HEK293T (cell line): ENCODE measurements around the gene YPEL2.

Source experiments
- CTCF ChIA-PET: fragments of 350-600 bp; formaldehyde crosslinking; extraction: SDS; loops from one replicate; lab custom pipeline; 2021; ENCODE audit warnings: antibody characterized with exemption, inconsistent platforms; lab: Yijun Ruan, JAX
- POLR2A ChIA-PET: fragments of 350-600 bp; formaldehyde crosslinking; extraction: SDS; loops from one replicate; lab custom pipeline; 2020; ENCODE audit warnings: antibody characterized with exemption, inconsistent platforms; lab: Yijun Ruan, JAX
- DNase-seq: peaks from one replicate; pipeline ENCODE4 v3.0.0; 2012; ENCODE audit warnings: mixed read lengths; ENCODE audit errors: extremely low spot score
- ARNT ChIP-seq: fragments of 450-650 bp; IDR thresholded peaks from 2 replicates; pipeline ENCODE4 v1.6.1; 2017; ENCODE audit warnings: mild to moderate bottlenecking
- BHLHE40 ChIP-seq: fragments of 450-650 bp; IDR thresholded peaks from 2 replicates; pipeline ENCODE4 v1.6.1; 2016; ENCODE audit warnings: mild to moderate bottlenecking, moderate library complexity, borderline replicate concordance
- CTBP1 ChIP-seq: fragments of 450-650 bp; IDR thresholded peaks from 2 replicates; pipeline ENCODE4 v1.6.1; 2016; ENCODE audit warnings: borderline replicate concordance
- ELF4 ChIP-seq: fragments of 450-650 bp; IDR thresholded peaks from 2 replicates; pipeline ENCODE4 v1.6.1; 2017; ENCODE audit warnings: antibody characterized with exemption
- FOXA1 ChIP-seq: fragments of 450-650 bp; IDR thresholded peaks from 2 replicates; pipeline ENCODE4 v1.6.1; 2016; ENCODE audit warnings: mild to moderate bottlenecking
- FOXK2 ChIP-seq: fragments of 450-650 bp; IDR thresholded peaks from 2 replicates; pipeline ENCODE4 v1.6.1; 2016; ENCODE audit warnings: mild to moderate bottlenecking
- FOXM1 ChIP-seq: fragments of 450-650 bp; IDR thresholded peaks from 2 replicates; pipeline ENCODE4 v1.6.1; 2017; ENCODE audit warnings: mild to moderate bottlenecking, borderline replicate concordance
- HDGF ChIP-seq: fragments of 450-650 bp; IDR thresholded peaks from 2 replicates; pipeline ENCODE4 v1.6.1; 2017; ENCODE audit warnings: antibody characterized with exemption, borderline replicate concordance
- L3MBTL2 ChIP-seq: fragments of 450-650 bp; conservative IDR thresholded peaks from 2 replicates; pipeline ENCODE4 v1.6.1; 2016; ENCODE audit warnings: mild to moderate bottlenecking
- LEF1 ChIP-seq: fragments of 450-650 bp; IDR thresholded peaks from 2 replicates; pipeline ENCODE4 v1.6.1; 2017; ENCODE audit warnings: mild to moderate bottlenecking, borderline replicate concordance
- NFRKB ChIP-seq: fragments of 450-650 bp; IDR thresholded peaks from 2 replicates; pipeline ENCODE4 v1.6.1; 2016; ENCODE audit warnings: mild to moderate bottlenecking, moderate library complexity
- PKNOX1 ChIP-seq: fragments of 450-650 bp; IDR thresholded peaks from 2 replicates; pipeline ENCODE4 v1.6.1; 2016
- SP1 ChIP-seq: fragments of 450-650 bp; IDR thresholded peaks from 2 replicates; pipeline ENCODE4 v1.6.1; 2017
- SUZ12 ChIP-seq: fragments of 450-650 bp; IDR thresholded peaks from 2 replicates; pipeline ENCODE4 v1.6.1; 2016; ENCODE audit warnings: mild to moderate bottlenecking
- TARDBP ChIP-seq: fragments of 450-650 bp; IDR thresholded peaks from 2 replicates; pipeline ENCODE4 v1.6.1; 2016
- ZNF384 ChIP-seq: fragments of 450-650 bp; IDR thresholded peaks from 2 replicates; pipeline ENCODE4 v1.6.1; 2016

YPEL2 gene

GRCh38 chr17:59292174-59292523 lies 39.3 kb upstream of the YPEL2 start:
- CTCF ChIA-PET = no interaction called here
- DNase-seq = no peak
- TF ChIP-seq TARDBP (no peak), PKNOX1 (no peak), L3MBTL2 (no peak), ELF4 (no peak), SUZ12 (no peak), NFRKB (no peak), BHLHE40 (no peak), ARNT (no peak), LEF1 (no peak), ZNF384 (no peak), FOXA1 (no peak), CTBP1 (no peak), SP1 (no peak), HDGF (no peak), FOXK2 (no peak)
- POLR2A ChIA-PET = no interaction called here

- DNase-seq = no peak
- TF ChIP-seq PKNOX1 (no peak), LEF1 (no peak), ELF4 (no peak), TARDBP (no peak), FOXK2 (no peak), BHLHE40 (no peak), ZNF384 (no peak), ARNT (no peak), FOXA1 (no peak), L3MBTL2 (no peak), FOXM1 (no peak), SP1 (no peak), SUZ12 (no peak), CTBP1 (no peak)
- ChIA-PET POLR2A (no interaction called here), CTCF (no interaction called here)
Measured at GRCh38 chr17:59296190-59296589, 35.3 kb upstream of the YPEL2 start.

GRCh38 chr17:59298521-59298920 lies 32.9 kb upstream of the YPEL2 start:
- TF ChIP-seq ARNT (no peak), HDGF (no peak), ELF4 (no peak)
- DNase-seq = no peak
- ChIA-PET CTCF (interaction anchor here (1.6 kb wide), 1 partner anchor 31 kb away, joined by 4 read pairs; no protein-coding TSS in a partner anchor), POLR2A (no interaction called here)

GRCh38 chr17:59299400-59300092 lies 31.9 kb upstream of the YPEL2 start:
- no peak for TF ChIP-seq ZNF384
- no peak for TF ChIP-seq ELF4
- no peak for TF ChIP-seq PKNOX1
- no peak for TF ChIP-seq NFRKB
- no peak for TF ChIP-seq CTBP1
- TF ChIP-seq FOXA1 = no peak
- no peak for TF ChIP-seq BHLHE40
- TF ChIP-seq ARNT = no peak
- TF ChIP-seq TARDBP = no peak
- TF ChIP-seq HDGF = no peak
- TF ChIP-seq SUZ12 = no peak
- no peak for TF ChIP-seq L3MBTL2
- TF ChIP-seq FOXK2 = no peak
- TF ChIP-seq SP1 = no peak
- TF ChIP-seq LEF1 = no peak
- TF ChIP-seq FOXM1 = no peak
- ChIA-PET CTCF (interaction anchor here (1.6 kb wide), 1 partner anchor 30 kb away, joined by 4 read pairs; no protein-coding TSS in a partner anchor), POLR2A (no interaction called here)
- no peak for DNase-seq

GRCh38 chr17:59300941-59301340 lies 30.5 kb upstream of the YPEL2 start:
- POLR2A ChIA-PET = interaction anchor here (0.6 kb wide), 1 partner anchor 9 kb away, joined by 3 read pairs; no protein-coding TSS in a partner anchor
- CTCF ChIA-PET = interaction anchor here (0.7 kb wide), 2 partner anchors 17 to 436 kb away, joined by 3 to 9 read pairs; no protein-coding TSS in a partner anchor
- no peak for TF ChIP-seq L3MBTL2
- no peak for DNase-seq

- TF ChIP-seq L3MBTL2 = no peak
- no peak for TF ChIP-seq SUZ12
- TF ChIP-seq PKNOX1 = no peak
- no peak for TF ChIP-seq LEF1
- no peak for TF ChIP-seq FOXK2
- no peak for TF ChIP-seq CTBP1
- TF ChIP-seq HDGF = no peak
- TF ChIP-seq FOXA1 = no peak
- no peak for TF ChIP-seq TARDBP
- TF ChIP-seq NFRKB = no peak
- TF ChIP-seq ELF4 = no peak
- CTCF ChIA-PET = no interaction called here
- DNase-seq = no peak
- POLR2A ChIA-PET = no interaction called here
Measured at GRCh38 chr17:59304811-59305210, 26.6 kb upstream of the YPEL2 start.
